ENCODE measurements around the gene MAGI2.

MAGI2 gene

DNA sequence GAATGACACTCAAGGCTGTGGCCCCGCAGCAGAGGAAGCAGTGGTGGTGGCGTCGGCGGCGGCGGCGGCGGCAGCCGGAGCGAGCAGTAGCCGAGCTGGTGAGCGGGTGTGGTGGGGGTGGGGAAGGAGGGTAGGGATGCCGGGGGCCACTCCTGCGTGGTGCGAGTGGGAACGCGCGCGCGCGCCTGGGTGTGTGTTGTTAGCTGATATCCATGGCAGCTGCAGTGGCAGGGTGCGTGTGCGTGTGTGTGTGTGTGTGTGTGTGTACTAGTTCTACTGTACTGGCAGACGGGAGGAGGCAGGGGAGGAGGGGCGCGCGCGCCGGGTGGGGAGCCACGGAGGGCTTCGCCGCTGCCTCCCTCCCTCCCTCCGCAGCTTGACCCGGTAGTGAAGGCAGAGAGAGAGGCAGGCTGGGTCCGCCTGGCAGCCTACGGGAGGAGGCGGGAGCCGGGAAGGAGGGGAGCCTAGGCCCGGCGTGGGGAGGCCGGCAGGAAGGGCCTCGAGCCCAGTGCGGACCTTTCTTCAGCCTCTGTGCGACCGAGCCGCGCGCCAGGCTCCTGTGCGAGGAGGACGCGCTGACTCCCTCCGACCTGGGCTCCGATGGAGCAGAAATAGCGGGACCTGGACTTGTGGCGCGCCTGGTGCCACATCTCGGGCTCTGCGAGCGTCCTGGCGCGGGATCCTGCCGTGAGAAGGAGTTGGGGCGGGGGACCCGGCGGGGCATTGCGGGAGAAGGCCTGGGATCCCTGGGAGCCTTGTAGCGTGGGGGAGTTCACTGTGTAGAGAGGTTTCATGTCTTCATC is at the start of gene MAGI2:
Gene MAGI2 (minus strand): TSS at position 110 of the 803 bp plus-strand sequence. CDS start 347 bp downstream, outside the sequence.
- DNase-seq: no peak

DNA sequence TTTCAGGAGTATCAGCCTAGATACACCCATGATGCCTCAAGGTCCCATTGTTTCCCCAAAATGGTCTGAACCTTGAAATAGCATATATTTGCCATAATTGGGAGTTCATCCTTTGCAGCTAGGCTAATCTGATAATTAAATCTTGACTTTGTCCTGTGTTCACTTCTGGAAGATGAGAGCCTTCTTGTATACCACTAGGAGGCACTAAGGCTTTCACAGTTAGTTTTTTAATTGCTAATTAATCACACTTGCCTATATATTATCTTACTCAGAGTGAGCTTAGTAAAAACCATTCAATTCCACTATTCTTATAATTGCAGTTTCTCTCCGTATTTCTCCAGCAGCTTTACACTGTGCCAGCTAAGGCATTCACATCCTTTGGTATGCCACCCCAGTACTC is 48.7 kb upstream of the MAGI2 start:
- no peak for DNase-seq

DNA sequence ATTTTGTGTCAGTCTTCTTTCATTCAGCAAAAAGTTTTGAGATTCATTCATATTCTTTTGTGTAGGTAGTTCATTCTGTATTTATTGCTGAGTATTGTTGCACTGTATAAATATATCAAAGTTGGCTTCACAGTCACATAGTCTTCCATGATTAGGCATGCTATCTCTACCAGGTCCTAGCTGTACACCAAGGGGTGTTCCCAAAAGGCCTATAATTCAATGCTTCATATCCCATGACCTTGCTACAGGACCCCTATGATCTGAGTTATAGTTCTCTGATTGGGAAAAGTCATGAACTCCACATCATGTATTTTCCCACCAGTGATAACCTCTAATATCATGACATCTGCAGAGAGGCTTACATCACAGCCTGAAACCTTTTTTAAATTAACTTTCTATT is 47.3 kb upstream of the MAGI2 start:
- no peak for DNase-seq

DNA sequence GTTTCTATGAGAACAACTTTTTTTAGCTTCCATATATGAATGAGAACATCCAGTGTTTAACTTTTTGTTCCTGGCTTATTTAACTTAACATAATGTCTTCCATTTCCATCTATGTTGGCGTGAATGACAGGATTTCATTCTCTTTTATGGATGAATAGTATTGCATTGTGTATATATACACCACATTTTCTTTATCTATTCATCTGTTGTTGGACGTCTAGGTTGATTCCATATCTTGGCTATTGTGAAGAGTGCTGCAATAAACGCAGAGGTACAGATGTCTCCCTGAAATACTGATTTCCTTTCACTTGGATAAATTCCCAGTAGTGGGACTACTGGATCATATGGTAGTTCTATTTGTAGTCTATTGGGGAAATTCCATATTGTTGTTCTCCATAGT is 44.3 kb upstream of the MAGI2 start:
- DNase-seq: no peak

DNA sequence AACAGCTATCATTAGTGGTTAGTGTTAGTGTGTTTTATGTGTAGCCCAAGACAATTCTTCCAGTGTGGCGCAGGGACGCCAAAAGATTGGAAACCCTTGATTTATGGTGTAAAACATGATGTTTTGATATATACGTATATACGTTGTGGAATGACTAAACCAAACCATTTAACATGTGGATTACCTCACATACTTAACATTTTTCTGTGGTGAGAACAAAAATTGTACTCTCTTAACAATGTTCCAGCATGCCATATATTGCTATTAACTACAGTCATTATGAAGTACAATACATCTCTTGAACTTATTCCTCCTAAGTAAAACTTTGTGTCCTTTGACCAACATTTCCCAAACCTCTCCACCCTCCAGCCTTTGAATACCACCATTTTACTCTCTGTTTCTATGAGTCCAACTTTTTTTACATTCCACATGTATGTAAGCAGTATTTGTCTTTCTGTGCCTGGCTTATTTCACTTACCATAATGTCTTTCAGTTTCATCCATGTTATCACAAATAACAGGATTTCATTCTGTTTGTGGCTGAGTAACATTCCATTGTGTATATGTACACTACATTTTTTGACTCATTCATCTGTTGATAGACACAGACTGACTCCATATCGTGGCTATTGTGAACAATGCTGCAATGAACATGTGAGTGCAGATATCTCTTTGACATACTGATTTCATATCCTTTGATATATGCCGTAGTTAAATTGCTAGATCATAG is 42.2 kb upstream of the MAGI2 start:
- DNase-seq: no peak

DNA sequence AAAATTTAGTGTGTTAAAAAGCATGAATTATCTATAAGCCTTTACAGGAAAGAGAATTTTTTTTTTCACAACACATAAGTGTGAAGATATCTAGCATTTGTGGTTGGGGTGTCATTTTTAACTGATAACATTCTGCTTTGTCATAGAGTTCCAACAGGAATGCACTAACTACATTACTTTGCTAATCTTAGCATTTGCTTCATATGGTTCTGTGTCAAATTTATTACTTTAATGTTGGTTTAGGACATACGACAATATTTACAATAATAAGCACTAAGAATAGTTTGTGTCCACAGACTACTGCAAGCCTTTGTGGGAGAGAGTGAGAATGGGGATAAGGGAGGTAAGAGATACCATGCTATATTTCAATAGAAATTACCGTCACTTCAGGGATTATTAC is 40.6 kb upstream of the MAGI2 start:
- DNase-seq: no peak

DNA sequence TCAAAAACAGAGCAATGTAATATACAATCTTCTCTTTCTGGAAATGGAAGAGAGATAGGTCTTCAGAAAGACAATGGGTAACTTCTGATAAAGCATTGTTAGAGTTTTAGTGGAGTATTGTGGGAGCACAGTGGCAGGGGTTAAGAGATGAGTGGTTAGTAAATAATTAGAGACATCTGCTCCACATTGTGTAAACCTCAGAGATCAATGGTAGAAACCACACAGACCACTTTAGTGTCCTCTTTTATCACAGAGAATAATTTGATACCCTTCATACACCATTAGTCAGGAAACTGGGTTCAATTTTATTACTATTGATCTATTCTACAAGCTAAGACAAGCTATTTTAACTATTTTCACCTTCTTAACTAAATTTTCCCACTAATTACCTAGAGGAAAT is 35.9 kb upstream of the MAGI2 start:
- DNase-seq: no peak

DNA sequence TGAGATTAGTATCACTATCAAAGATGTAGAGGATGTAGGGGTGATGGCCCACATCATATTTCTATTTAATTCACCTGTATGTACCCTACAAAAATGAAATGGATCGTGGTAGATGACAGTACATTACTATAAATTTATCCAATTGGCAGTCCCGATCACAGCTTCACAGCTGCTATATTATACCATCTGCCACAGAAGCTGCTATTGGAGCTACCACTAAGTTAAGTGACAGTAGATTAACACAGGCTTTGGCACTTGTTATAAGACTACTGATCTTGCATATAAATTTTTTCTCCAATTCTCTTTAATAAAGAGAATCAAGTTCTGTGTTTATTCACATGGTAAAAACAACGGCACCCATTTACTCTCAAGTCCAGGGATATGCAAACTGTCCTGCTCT is 24.9 kb upstream of the MAGI2 start:
- no peak for DNase-seq

DNA sequence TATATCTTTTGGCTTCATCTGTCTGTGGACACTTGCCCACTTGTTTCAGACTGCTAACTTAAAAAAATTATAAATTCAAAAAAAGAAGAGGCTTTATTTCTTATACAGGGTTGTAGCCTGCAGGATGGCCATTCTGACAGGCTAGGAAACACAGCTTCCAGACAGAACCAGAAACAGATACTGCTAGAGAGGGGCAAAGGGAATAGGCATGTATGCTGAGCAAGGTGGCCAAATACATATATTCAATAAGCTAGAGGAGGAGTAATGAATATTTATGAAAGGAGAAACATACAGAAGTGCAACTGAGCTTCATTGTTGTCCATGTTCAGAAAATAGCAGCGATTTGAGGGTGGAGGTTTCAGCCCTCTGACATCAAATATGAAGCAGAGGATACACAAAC is 22.0 kb upstream of the MAGI2 start:
- no peak for DNase-seq

DNA sequence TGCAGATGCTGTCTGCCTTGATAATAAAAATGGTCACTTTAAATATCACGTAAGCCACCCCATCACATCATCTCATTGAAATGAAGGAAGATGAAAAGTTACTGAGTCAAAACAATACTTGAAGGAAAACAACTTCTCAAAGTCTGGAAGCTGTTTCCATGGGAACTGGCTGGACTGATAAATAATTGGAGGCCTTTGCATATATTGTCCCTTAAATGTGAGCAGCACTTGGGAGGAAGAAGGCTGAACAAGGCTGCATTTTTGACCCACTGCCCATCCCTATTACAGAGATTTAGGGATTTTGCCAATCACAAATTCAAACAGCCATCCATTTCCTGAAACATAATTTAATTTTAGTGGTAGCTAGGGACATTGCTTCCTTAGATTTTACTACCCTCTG is 18.2 kb upstream of the MAGI2 start:
- DNase-seq: no peak

DNA sequence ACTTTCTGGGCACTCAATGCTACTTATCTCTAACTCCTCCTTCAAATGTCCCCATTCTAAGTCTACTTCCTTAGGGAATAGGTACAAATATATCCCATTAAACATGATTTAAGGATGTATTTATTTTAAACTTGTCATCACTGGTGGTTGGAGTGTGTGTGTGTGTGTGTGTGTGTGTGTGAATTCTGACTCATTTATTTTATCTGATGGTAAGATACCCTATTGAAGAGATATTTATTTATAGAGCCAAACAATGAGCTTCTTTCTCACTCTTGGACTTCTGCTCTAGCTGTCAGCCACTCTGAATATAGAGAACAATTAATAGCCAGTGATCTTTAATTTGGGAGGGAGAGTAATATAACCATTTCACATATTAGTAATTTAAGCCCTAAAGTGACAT is 17.8 kb upstream of the MAGI2 start:
- DNase-seq: no peak

DNA sequence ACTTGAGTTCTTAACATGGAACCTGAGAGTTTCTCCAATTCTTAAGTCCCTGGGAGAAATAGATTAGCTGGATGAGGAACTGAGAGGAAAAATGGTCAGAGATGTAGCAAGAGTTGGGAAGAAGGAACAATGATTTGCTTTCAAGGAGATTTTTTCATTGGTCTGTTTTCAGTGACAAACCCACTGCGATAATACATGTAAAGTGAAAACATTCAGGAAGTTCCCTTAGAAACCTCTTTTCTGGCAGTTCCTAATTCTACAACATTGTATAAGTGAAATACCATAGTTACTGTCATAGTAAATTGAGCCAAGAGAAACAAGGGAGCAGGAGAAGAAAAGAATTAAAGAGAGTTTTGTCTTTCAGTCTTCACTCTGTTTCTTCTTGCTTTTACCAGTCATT is 12.1 kb upstream of the MAGI2 start:
- no peak for DNase-seq

DNA sequence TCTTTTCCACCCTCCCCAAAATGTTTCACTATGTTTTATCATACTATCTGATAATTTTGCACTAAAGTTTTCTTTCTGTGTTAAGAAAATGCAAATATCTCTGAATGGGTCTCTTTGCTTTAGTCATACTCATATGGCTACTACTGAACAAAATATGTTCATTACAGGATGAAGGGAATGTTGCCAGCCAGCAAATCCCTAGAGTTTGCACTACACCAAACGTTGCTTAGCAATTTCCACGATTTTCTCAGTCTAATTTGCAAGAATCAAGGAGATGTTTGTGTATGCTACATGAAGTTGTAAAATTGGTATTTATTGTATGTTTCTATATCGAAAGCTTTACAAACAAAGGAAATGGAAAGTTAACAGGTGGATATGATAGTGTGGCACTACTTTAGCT is 10.6 kb upstream of the MAGI2 start:
- no peak for DNase-seq

DNA sequence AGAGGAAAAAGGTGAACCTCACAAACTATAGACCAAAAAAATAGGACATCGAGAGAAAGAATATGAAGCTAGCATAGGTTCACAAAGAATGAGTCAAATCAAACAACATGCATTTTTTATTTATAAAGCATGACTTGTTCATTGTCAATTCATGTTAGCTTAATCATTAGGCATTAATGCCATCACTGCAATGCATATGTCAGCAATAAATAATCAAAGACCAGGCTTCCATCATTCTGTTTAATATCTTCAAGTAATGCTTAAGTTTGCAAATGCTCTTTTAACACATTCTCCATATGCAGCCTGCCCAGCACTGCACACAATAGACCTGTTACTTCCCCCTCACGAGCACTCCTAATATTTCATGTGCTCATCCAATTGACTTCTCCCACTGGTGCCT is 8.9 kb upstream of the MAGI2 start:
- DNase-seq: no peak

DNA sequence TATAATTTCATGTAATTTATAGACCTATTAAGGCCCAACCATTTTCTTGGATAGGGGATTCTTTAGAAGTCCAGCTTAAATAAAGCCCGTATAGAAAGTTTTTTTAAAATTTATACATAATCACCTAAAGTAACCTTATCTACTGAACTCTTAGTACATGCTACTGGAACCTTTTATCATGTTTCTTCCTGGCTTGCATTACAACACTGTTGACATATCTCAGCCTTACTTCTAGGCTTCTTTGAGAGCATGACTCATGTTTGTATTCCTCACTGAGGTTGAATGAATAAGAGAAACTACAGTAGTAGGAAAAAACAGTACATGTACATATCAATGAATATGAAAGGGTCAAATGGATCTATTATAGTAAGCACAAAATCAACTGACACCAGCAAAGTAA is 8.2 kb upstream of the MAGI2 start:
- DNase-seq: no peak

DNA sequence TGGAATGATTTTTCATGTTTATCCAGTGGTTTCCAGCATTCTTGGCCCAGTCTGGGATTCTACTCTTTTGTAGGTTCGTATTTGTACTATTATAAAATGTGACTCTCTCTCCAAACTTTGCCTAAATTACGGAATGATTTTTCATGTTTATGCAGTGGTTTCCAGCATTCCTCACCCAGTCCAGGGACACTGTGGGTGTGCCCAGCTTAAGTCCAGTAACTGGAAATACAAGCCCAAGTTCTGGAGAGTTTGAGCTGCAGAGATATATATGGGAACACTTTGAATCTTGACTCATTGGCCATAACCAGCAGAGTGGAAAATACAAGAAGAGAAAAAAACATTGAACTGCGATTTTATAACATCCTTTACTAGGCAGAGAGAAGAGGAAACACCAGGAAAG is 5.9 kb upstream of the MAGI2 start:
- DNase-seq: no peak

DNA sequence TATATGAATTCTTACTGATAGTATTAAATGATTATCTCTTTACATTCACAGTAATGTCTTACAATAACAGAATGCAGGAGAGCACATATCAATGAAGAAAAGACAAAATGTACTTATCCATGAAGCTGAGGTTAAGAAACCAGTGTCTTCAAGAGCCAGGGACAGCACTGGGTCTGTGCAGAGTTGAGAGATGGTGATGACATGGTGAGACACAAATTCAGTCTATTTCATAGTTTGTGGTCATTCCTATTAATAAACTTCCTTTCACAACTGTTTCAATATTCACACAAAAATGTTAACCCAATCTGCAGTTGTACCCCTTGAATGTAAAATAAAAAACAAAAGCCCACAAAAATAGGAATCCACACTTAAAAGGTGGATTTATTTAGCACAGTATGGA is 5.3 kb upstream of the MAGI2 start:
- no peak for DNase-seq

DNA sequence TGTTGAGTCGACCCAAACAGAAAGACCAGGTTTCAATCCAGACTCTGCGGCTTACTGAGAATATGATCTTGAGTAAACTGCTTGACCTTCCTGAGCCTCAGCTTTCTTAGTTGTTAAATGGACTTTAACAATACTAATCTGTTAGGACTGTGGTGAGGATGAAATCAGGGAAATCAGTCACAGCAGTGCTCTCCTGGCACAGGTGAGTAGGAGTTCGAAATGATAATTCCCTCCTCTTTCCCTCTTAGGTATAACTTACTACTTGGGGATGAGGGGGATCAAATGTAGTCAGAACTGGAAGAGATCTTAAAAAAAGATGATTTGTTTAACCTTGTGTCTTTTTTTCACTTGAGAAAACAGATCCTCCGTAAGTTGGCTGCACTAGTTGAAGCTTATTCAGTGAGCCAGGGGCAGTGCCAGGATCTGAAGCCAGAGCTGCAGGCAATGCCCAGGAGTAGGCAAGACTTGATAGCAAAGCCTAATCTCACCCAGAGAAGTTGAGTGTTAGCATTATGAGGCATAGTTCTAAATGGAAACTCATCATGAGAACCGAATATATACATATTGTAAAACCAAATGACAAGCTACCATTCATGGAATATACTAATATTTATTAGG is 1.8 kb upstream of the MAGI2 start:
- no peak for DNase-seq

DNA sequence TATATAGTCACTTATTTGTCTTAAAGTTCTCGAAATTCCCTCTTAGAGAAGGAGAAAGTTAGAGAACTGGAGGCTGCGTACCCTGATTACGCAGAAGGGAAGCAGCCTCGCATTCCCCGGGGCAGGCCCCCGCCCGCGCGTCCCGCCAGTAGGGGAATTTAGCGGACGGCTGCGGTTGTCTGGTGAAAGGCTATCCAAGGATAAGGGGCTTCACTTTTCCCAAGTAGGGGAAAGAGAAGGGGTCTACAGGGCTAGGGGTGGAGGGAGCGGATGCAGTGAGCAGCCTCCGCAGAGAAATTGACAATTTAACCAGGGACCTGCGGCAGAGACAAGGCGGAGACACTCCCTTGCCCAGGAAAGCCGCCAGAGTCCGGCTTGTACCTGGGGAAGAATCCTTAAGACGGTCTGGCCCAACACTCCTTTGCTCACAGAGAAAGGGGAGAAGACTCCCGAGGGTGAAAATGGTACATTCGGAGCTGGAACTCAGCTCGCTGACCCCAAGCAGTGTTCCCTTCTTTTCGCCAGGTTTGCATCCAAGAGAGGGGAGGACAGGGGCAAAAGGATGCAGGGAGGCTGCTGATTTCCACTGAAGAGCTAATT is 994 bp upstream of the MAGI2 start:
- DNase-seq: no peak

DNA sequence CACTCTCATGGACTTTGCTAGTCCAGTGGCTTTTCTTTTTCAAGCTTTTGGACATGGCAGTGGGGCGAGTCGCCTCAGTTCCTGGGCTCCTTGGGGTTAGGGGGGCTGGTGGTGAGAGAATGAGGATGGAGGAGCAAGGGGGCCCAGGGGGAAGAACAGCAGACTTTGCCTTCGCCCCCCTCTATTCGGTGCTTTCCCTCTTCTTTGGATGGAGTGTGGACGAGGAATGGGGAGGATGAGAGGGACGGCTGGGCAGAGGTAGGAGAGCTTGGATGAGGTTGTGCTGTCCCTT is 255 bp downstream of the MAGI2 start:
- DNase-seq: no peak

DNA sequence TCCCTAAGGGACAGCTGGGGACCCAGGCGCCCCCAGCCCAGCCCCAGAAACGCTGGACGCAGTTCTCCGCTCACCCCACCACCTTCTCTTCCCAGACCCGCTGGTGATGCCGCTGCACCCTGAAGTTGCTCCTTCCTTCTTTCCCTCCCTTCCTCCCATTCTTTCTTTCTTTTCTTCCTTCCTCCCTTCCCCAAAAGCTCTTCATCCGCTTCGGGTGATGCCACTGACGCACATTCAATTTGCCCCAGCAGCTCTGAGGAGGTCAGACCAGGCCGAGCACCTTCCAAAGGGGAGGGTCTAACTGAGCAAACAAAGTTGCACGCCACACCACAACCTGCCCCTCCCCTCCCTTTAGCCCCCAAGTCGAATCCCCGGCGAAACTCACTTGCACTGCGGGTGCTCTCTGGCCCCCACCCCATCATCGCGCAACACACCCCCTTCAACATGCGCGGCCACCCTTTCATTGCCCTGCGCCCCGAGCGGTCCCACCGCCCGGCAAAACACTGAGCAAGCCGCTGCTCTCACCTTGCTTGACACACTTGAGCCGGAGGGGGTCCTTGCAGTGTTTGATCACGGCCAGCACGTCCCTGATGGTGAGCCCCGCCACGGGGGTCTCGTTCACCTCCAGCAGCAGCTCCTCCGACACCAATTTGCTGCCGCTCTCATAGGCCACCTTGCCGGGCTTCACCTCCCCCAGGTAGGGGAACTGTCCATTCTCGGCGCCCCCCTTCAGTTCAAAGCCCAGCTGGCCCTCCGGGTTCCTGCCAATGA is 787 bp downstream of the MAGI2 start:
- no peak for DNase-seq

DNA sequence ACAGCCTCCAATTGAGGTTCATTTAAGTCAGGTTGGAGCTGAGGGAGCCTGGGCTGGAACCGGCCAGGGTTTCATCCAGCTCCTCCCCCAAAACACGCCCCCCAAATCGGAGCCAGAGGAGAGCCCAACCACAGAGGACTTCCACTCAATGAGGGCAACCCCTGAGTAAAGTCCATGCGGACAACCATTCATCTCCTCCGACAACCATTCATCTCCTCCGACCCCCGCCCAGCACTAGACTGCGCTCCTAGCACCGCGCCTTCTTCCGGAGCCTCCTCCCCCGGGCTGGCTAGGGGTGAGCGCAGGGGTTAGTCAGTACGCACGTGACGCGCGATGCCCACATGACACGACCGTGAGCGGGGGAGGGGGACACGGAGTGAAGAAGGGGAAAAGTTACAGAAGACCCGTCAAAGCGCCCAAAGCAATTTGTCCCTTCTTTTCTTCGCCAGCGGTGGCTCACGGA is 1.4 kb downstream of the MAGI2 start:
- no peak for DNase-seq

DNA sequence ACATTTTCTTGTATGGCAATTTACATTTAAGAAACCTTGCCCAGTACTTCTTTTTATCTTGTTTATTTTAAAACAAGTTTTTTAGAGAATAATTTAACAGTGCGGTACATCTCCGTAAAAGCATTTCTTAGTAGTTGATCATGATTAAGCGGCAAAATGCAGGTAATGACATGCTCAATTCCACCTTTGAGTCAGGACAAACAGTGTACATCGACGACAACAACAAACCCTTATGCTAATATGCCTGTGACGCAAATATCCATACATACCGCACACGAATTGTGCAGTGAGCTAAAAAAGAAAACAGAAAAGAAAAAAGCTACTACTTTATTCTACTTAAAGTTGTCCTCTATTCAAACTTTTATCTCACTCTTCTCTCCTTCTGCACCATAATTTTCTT is 1.9 kb downstream of the MAGI2 start:
- no peak for DNase-seq
